GM06990 (cell line): ENCODE results near the gene CIZ1.

Experiments
- DNase-seq: peaks from one replicate; pipeline ENCODE4 v3.0.0-alpha.2; 2011; ENCODE audit not compliant: insufficient read length; ENCODE audit errors: extremely low read depth
- H3K27me3 ChIP-seq: replicated peaks from 2 replicates; pipeline ENCODE4 v1.6.0; 2011; ENCODE audit warnings: low read length; ENCODE audit not compliant: control insufficient read depth, insufficient read depth
- H3K36me3 ChIP-seq: 2 replicates; pipeline ENCODE4 v1.5.1; 2011; ENCODE audit warnings: low read length; ENCODE audit not compliant: control insufficient read depth, insufficient read depth
- H3K4me3 ChIP-seq: replicated peaks from 2 replicates; pipeline ENCODE4 v1.5.1; 2011; ENCODE audit warnings: low read depth, mild to moderate bottlenecking, control low read depth, low read length
- CTCF ChIP-seq: IDR thresholded peaks from 2 replicates; pipeline ENCODE4 v1.5.1; 2011; ENCODE audit warnings: low read length, control low read depth, mild to moderate bottlenecking, inconsistent platforms; ENCODE audit not compliant: insufficient read depth, poor library complexity, severe bottlenecking

The CIZ1 gene

GRCh38 chr9:128167209-128167608 lies 24.2 kb downstream of the CIZ1 start:
- H3K4me3 ChIP-seq: no peak overlapping the region
- peaks cover 30% of the 10 kb centered on the region for H3K36me3 ChIP-seq
- no peak for DNase-seq
- TF ChIP-seq CTCF: no peak
- H3K27me3 ChIP-seq: no peaks in the 10 kb centered on the region

GRCh38 chr9:128166169-128166568 lies 25.2 kb downstream of the CIZ1 start:
- no peak overlapping the region for H3K4me3 ChIP-seq
- DNase-seq: no peak
- H3K27me3 ChIP-seq: no peaks in the 10 kb centered on the region
- peaks cover 32% of the 10 kb centered on the region for H3K36me3 ChIP-seq
- no peak for TF ChIP-seq CTCF

- no peak overlapping the region for H3K4me3 ChIP-seq
- H3K36me3 ChIP-seq: peaks cover 28% of the 10 kb centered on the region
- no peak for TF ChIP-seq CTCF
- DNase-seq: no peak
- H3K27me3 ChIP-seq: no peaks in the 10 kb centered on the region
These were observed 27.0 kb downstream of the CIZ1 start for GRCh38 chr9:128164307-128164885.

- Histone ChIP-seq H3K36me3 (peaks cover 23% of the 10 kb centered on the region), H3K4me3 (no peak overlapping the region), H3K27me3 (no peaks in the 10 kb centered on the region)
- DNase-seq: no peak
- TF ChIP-seq CTCF: no peak
These were observed 27.7 kb downstream of the CIZ1 start for GRCh38 chr9:128163523-128164306.

- no peaks in the 10 kb centered on the region for H3K27me3 ChIP-seq
These were observed 28.3 kb downstream of the CIZ1 start for GRCh38 chr9:128163027-128163515.

More at GRCh38 chr9:128163027-128163515, 28.3 kb downstream of the CIZ1 start:
- DNase-seq: no peak
- Histone ChIP-seq H3K36me3 (peaks cover 21% of the 10 kb centered on the region), H3K4me3 (no peak overlapping the region)
- no peak for TF ChIP-seq CTCF
